ENCODE data around the gene MPP3. TPM values are rescaled to one million over a fixed set of nuclear protein-coding genes. Genes with fewer than 3 reads are reported as not detected.

The MPP3 gene
- total and polyA plus RNA-seq, 9 of the 15 experiments (the other 6 are each of a cell fraction or from before 2014, with no cell fraction given) = 0.41 to 10.4 (median 4.5) TPM

DNA sequence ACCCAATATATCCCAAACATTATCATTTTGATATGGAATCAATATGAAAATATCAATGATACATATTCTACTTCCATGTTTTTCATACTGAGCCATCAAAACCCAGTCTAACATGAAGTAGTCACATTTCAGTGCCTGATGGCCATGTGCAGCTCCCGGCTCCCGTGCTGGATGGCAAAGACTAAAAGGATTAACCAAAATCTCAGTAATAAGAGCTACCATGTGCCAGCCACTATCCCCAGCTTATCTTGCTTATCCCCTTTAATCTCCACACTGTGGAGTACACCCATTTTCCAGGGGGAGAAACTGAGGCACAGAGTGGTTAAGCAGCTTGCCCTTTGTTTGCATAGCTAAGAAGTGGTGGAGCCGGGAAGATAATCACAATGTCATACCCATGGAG is 23.2 kb upstream of the MPP3 start (continued):
- TF ChIP-seq, protein P1, sequence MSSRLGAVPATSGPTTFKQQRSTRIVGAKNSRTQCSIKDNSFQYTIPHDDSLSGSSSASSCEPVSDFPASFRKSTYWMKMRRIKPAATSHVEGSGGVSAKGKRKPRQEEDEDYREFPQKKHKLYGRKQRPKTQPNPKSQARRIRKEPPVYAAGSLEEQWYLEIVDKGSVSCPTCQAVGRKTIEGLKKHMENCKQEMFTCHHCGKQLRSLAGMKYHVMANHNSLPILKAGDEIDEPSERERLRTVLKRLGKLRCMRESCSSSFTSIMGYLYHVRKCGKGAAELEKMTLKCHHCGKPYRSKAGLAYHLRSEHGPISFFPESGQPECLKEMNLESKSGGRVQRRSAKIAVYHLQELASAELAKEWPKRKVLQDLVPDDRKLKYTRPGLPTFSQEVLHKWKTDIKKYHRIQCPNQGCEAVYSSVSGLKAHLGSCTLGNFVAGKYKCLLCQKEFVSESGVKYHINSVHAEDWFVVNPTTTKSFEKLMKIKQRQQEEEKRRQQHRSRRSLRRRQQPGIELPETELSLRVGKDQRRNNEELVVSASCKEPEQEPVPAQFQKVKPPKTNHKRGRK (tag; IDR thresholded peaks at IDR 0.05) = no peak
- no peak for TF ChIP-seq GABPB2 (CRISPR knock-in tag; conservative IDR thresholded peaks at IDR 0.05)
- no peak for TF ChIP-seq DACH1 (IDR thresholded peaks at IDR 0.05; ENCODE audit: partially characterized antibody)
- TF ChIP-seq, protein P2, sequence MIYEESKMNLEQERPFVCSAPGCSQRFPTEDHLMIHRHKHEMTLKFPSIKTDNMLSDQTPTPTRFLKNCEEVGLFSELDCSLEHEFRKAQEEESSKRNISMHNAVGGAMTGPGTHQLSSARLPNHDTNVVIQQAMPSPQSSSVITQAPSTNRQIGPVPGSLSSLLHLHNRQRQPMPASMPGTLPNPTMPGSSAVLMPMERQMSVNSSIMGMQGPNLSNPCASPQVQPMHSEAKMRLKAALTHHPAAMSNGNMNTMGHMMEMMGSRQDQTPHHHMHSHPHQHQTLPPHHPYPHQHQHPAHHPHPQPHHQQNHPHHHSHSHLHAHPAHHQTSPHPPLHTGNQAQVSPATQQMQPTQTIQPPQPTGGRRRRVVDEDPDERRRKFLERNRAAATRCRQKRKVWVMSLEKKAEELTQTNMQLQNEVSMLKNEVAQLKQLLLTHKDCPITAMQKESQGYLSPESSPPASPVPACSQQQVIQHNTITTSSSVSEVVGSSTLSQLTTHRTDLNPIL (CRISPR knock-in tag; IDR thresholded peaks at IDR 0.05) = no peak

DNA sequence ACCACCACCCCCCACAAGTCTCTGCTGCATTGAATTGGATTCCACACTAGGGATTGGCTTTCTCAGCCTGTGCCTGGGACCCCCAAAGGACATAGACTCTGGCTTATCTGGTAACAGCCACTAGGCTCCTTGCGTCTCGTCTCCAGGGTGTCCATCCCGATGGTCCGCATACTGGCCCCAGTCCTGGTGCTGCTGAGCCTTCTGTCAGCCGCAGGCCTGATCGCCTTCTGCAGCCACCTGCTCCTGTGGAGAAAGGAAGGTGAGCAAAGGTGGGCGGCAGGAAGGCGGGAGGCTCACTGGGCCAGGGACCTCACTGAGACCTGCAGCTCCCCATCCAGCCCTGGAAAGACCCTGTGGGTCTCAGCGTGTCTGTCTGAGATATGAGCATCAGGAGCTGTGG is 22.1 kb upstream of the MPP3 start:
- in situ Hi-C loops (cut with MboI) (no loop called here), intact Hi-C loops (cut with micrococcal nuclease) (no loop called here)
- ChIA-PET CTCF (ENCODE audit: low intra/inter-chr PET ratio) (no interaction called here), POLR2A (interaction anchor here (0.7 kb wide), 1 partner anchor 28 kb away, joined by 3 read pairs; no protein-coding TSS in a partner anchor)
- H4K20me1 ChIP-seq (replicated peaks; ENCODE audit: control insufficient read depth, insufficient read depth, low read length) = peaks cover 3% of the 10 kb centered on the region; the same call in 1 of the 2 replicates
- H3K79me2 ChIP-seq (ENCODE audit: control insufficient read depth, insufficient read depth, low read length) = no peaks in the 10 kb centered on the region
- WGBS (ENCODE audit: insufficient coverage, low coverage, missing lambda C conversion rate) = 0% methylated on average over 9 of the region's 9 CpGs
- no peaks in the 10 kb centered on the region for H3K36me3 ChIP-seq (ENCODE audit: control insufficient read depth, insufficient read depth, low read length)
- H2AFZ ChIP-seq (ENCODE audit: low read depth, low read length) = no peak overlapping the region
- no peak for DNase-seq (ENCODE audit: extremely low read depth in 1 of 4, low spot score in 3 of 4)
- no peak overlapping the region for H3K27ac ChIP-seq (ENCODE audit: extremely low read depth, low read depth, low read length)
- no TSS peak for BruUV-seq (replicated peaks)
- H3K4me2 ChIP-seq (ENCODE audit: insufficient read depth, low read length) = no peak overlapping the region
- no peaks in the 10 kb centered on the region; a peak in 1 of 5 replicates for H3K4me1 ChIP-seq (replicated peaks in 1 of 2; ENCODE audit: control insufficient read depth in 2 of 2, insufficient read depth in 2 of 2, low read length in 2 of 2)
- H3K9ac ChIP-seq (ENCODE audit: insufficient read depth in 1 of 2, low read depth in 2 of 2, low read length in 2 of 2) = no peak overlapping the region
- H3K9me1 ChIP-seq (ENCODE audit: control insufficient read depth, insufficient read depth, low read length) = no peaks in the 10 kb centered on the region
- H3K9me3 ChIP-seq (replicated peaks; ENCODE audit: control insufficient read depth, insufficient read depth, low read depth, low read length) = no peaks in the 10 kb centered on the region
- H3K27me3 ChIP-seq (ENCODE audit: control insufficient read depth in 2 of 2, insufficient read depth in 2 of 2, low read length in 2 of 2) = peaks cover 36 to 87% of the 10 kb centered on the region in 2 experiments; a peak in 4 of 5 replicates
- no peak for ATAC-seq
- no peak overlapping the region for H3K4me3 ChIP-seq
- FAIRE-seq = no peak
- TF ChIP-seq GTF2E2 (tag; IDR thresholded peaks at IDR 0.05) (no peak), RFX7 (CRISPR knock-in tag; IDR thresholded peaks at IDR 0.05) (no peak), CREM (IDR thresholded peaks at IDR 0.05; ENCODE audit: low read depth) (no peak), MTF1 (CRISPR knock-in tag; IDR thresholded peaks at IDR 0.05; ENCODE audit: borderline replicate concordance) (no peak), ZFX (CRISPR knock-in tag; IDR thresholded peaks at IDR 0.05) (no peak), SP1 (CRISPR knock-in tag; IDR thresholded peaks at IDR 0.05) (no peak), FUS (optimal IDR thresholded peaks at IDR 0.05; ENCODE audit: low read depth, low read length) (no peak), NRF1 (conservative IDR thresholded peaks at IDR 0.05 in 1 of 2, IDR thresholded peaks at IDR 0.05 in 1 of 2) (no peak)
- TF ChIP-seq, protein P3, sequence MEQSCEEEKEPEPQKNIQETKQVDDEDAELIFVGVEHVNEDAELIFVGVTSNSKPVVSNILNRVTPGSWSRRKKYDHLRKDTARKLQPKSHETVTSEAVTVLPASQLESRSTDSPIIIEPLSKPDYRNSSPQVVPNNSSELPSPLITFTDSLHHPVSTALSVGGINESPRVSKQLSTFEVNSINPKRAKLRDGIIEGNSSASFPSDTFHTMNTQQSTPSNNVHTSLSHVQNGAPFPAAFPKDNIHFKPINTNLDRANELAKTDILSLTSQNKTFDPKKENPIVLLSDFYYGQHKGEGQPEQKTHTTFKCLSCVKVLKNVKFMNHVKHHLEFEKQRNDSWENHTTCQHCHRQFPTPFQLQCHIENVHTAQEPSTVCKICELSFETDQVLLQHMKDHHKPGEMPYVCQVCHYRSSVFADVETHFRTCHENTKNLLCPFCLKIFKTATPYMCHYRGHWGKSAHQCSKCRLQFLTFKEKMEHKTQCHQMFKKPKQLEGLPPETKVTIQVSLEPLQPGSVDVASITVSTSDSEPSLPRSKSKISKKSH (CRISPR knock-in tag; IDR thresholded peaks at IDR 0.05) = no peak
- TF ChIP-seq, protein P4, sequence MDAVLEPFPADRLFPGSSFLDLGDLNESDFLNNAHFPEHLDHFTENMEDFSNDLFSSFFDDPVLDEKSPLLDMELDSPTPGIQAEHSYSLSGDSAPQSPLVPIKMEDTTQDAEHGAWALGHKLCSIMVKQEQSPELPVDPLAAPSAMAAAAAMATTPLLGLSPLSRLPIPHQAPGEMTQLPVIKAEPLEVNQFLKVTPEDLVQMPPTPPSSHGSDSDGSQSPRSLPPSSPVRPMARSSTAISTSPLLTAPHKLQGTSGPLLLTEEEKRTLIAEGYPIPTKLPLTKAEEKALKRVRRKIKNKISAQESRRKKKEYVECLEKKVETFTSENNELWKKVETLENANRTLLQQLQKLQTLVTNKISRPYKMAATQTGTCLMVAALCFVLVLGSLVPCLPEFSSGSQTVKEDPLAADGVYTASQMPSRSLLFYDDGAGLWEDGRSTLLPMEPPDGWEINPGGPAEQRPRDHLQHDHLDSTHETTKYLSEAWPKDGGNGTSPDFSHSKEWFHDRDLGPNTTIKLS (IDR thresholded peaks at IDR 0.05; ENCODE audit: borderline replicate concordance, low read depth) = no peak
- TF ChIP-seq, protein P1 (tag; IDR thresholded peaks at IDR 0.05) = no peak

All from K562 (cell line).